ENCODE measurements around the gene PDE6G.
"Not testable (repeated sequence)": the region's sequence is repeated elsewhere in the genome, so short reads cannot be mapped to it uniquely, and the experiment has no call there.

PDE6G gene

GRCh38 chr17:81675515-81676221 lies 19.3 kb upstream of the PDE6G start:
- peaks cover 40% of the 10 kb centered on the region for H3K36me3 ChIP-seq (ENCODE audit: low read depth)
- not testable (repeated sequence) for H3K4me3 ChIP-seq (ENCODE audit: severe bottlenecking); H3K27me3 ChIP-seq (ENCODE audit: insufficient read depth, poor library complexity, severe bottlenecking); H3K27ac ChIP-seq (ENCODE audit: poor library complexity, severe bottlenecking); ATAC-seq (ENCODE audit: low read depth); H3K4me1 ChIP-seq (ENCODE audit: insufficient read depth, poor library complexity, severe bottlenecking); H3K9me3 ChIP-seq (ENCODE audit: severe bottlenecking); DNase-seq (ENCODE audit: low spot score)
- TF ChIP-seq CTCF (IDR thresholded peaks at IDR 0.05; ENCODE audit: poor library complexity, severe bottlenecking), result peak; percentile 66

- no peak overlapping the region for H3K4me3 ChIP-seq (ENCODE audit: severe bottlenecking)
- no peaks in the 10 kb centered on the region for H3K4me1 ChIP-seq (ENCODE audit: insufficient read depth, poor library complexity, severe bottlenecking)
- no peaks in the 10 kb centered on the region for H3K27me3 ChIP-seq (ENCODE audit: insufficient read depth, poor library complexity, severe bottlenecking)
- TF ChIP-seq CTCF (IDR thresholded peaks at IDR 0.05; ENCODE audit: poor library complexity, severe bottlenecking), result no peak
- H3K36me3 ChIP-seq (ENCODE audit: low read depth), result peaks cover 59% of the 10 kb centered on the region
- no peak overlapping the region for H3K27ac ChIP-seq (ENCODE audit: poor library complexity, severe bottlenecking)
- DNase-seq (ENCODE audit: low spot score), result no peak
- no peaks in the 10 kb centered on the region for H3K9me3 ChIP-seq (ENCODE audit: severe bottlenecking)
- no peak for ATAC-seq (ENCODE audit: low read depth)
Measured at GRCh38 chr17:81673561-81674258, 17.4 kb upstream of the PDE6G start.

GRCh38 chr17:81672954-81673353 lies 16.6 kb upstream of the PDE6G start:
- Histone ChIP-seq H3K27me3 (ENCODE audit: insufficient read depth, poor library complexity, severe bottlenecking) (no peaks in the 10 kb centered on the region), H3K4me1 (ENCODE audit: insufficient read depth, poor library complexity, severe bottlenecking) (peaks cover 3% of the 10 kb centered on the region), H3K27ac (ENCODE audit: poor library complexity, severe bottlenecking) (no peak overlapping the region), H3K9me3 (ENCODE audit: severe bottlenecking) (no peaks in the 10 kb centered on the region), H3K36me3 (ENCODE audit: low read depth) (peaks cover 66% of the 10 kb centered on the region), H3K4me3 (ENCODE audit: severe bottlenecking) (no peak overlapping the region)
- DNase-seq (ENCODE audit: low spot score) (no peak), ATAC-seq (ENCODE audit: low read depth) (no peak)
- TF ChIP-seq CTCF (IDR thresholded peaks at IDR 0.05; ENCODE audit: poor library complexity, severe bottlenecking), result no peak

GRCh38 chr17:81672504-81672903 lies 16.2 kb upstream of the PDE6G start:
- Histone ChIP-seq H3K9me3 (ENCODE audit: severe bottlenecking) (no peaks in the 10 kb centered on the region), H3K4me3 (ENCODE audit: severe bottlenecking) (no peak overlapping the region), H3K4me1 (ENCODE audit: insufficient read depth, poor library complexity, severe bottlenecking) (peaks cover 7% of the 10 kb centered on the region), H3K27ac (ENCODE audit: poor library complexity, severe bottlenecking) (no peak overlapping the region), H3K27me3 (ENCODE audit: insufficient read depth, poor library complexity, severe bottlenecking) (no peaks in the 10 kb centered on the region), H3K36me3 (ENCODE audit: low read depth) (peaks cover 70% of the 10 kb centered on the region)
- no peak for TF ChIP-seq CTCF (IDR thresholded peaks at IDR 0.05; ENCODE audit: poor library complexity, severe bottlenecking)
- no peak for ATAC-seq (ENCODE audit: low read depth)
- peak; percentile 64 for DNase-seq (ENCODE audit: low spot score)

GRCh38 chr17:81667754-81668153 lies 11.4 kb upstream of the PDE6G start:
- H3K4me3 ChIP-seq (ENCODE audit: severe bottlenecking), result peak overlapping the region; percentile 69
- no peak for ATAC-seq (ENCODE audit: low read depth)
- peaks cover 10% of the 10 kb centered on the region for H3K4me1 ChIP-seq (ENCODE audit: insufficient read depth, poor library complexity, severe bottlenecking)
- no peak for TF ChIP-seq CTCF (IDR thresholded peaks at IDR 0.05; ENCODE audit: poor library complexity, severe bottlenecking)
- peaks cover 62% of the 10 kb centered on the region for H3K36me3 ChIP-seq (ENCODE audit: low read depth)
- H3K27me3 ChIP-seq (ENCODE audit: insufficient read depth, poor library complexity, severe bottlenecking), result no peaks in the 10 kb centered on the region
- no peak for DNase-seq (ENCODE audit: low spot score)
- H3K9me3 ChIP-seq (ENCODE audit: severe bottlenecking), result no peaks in the 10 kb centered on the region
- peak overlapping the region; percentile 75 for H3K27ac ChIP-seq (ENCODE audit: poor library complexity, severe bottlenecking)
